GM21717 (cell line): ENCODE results near the gene OPTC.

Source experiments
- ATAC-seq: cut with Tn5 transposase; IDR thresholded peaks from one replicate; pipeline ENCODE4 v1.9.1; 2021; ENCODE audit warnings: mild to moderate bottlenecking, moderate library complexity; ENCODE audit not compliant: unreplicated experiment

Gene OPTC

GRCh38 chr1:203534012-203534411 lies 40.1 kb downstream of the OPTC start:
- no peak for ATAC-seq

- ATAC-seq: no peak
These were observed 40.6 kb downstream of the OPTC start for GRCh38 chr1:203534526-203534925.

DNA sequence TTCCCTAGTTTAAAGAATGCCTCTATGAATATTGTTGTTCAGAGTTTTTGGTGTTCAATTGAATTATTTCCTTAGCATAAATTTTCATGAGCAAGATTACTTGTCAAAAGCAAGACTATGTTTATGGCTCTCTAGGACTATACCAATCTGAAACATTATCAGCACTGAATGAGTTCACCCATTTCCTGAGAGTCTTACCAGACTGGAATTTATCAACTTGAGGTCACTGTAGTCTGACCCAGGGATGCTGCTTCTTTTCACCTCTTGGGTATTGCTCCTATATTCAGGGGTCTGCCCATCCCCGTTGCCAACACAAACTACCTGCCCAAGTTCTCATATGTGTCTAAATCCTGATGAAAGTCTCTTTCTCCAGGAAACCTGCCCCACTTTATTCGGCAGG lies 42.6 kb downstream of the OPTC start:
- no peak for ATAC-seq

- no peak for ATAC-seq
These were observed 43.1 kb downstream of the OPTC start for GRCh38 chr1:203536980-203537455.

DNA sequence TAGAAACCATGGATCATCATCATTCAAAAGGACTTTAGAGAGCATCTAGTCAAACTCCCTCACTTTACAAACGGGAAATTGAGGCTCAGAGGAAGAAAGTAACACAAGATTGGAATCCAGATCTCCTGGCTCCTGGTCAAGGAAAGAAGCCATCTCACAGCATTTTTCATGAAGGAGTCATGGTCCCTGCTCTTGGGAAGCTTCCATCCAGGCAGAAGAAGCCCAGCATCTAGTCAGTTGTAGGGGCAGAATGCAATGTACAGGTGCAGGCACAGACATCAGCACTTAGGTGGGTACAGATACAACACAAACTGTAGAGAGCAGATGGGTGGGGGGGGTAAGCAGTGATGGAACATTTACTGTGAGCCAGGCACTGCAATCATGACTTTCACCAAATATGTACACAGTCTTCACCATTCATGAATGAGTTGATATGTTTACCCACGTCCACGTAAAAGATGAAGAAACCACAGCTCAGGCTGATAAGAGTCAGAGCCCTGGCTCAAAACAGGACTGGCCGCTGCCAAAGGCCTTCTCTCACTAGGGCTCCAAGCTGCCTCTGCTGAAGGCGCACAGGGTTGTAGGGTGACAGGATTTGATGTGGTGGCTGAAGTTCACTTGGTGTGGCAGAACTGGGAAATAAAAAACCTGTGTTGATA lies 44.0 kb downstream of the OPTC start:
- no peak for ATAC-seq

DNA sequence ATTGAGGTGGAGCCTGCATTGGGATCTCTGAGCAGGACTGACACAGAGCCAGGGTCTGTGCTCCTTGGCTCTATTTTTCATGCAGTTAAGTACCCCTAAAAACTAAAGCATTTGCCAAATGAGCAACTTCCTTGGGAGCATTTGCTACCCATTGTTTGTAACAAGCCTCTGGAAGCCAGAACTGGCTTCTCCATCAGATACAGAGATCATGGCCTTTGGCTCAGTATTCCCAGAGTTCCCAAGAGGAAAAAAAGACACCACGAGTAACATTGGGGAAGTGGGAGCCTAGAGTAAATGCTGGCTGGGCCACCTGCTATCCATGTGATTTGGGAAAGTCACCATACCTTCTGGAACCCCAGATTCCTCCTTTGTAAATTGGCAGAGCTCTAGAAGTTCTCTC lies 44.8 kb downstream of the OPTC start:
- no peak for ATAC-seq

DNA sequence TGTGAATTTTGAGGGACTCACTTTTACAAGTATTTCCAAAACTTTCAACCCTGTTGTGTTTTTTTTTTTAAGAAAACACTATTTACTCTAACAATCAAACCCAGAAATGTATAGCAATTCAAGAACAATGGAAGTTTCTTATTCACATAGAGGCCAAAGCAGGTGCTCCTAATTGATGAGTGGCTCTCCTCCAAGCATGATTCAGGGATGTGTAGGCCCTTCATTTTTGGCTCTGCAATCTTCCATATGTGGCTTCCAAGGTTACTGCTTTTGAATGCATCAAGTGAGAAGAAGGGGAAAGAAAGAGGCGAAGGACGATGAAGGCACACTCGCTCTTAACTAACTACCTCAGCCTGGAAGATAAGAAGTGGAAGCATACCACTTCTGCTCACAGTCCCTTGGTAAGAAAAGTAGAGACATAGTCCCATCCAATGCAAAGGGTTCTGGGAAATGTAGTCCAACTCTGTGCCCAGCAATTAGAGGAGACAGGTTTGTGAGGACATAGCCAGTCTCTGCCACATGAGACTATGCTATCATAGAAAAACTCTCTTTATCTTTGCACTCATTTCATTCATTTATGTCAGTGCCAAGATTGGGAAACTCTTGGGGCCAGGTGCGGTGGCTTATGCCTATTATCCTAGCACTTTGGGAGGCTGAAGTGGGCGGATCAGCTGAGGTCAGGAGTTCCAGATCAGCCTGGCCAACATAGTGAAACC lies 46.0 kb downstream of the OPTC start:
- no peak for ATAC-seq

DNA sequence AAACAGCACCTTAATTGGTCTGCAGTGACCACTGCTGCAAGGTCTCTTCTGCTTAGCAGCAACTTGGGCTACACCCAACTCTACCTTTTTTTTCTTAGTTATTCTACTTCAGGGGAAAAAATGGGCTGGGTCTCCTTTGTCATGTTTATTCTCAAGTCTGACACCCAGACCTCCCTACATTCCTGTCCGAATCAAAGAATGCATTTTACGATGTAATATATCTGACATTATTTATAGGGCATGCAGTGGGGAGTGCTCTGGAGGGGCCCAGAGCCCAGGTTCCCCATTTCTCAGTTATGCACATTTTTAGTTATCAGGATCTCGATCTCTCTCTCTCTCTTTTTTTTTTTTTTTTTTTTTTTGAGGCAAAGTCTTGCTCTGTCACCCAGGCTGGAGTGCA lies 50.5 kb downstream of the OPTC start:
- ATAC-seq: no peak

DNA sequence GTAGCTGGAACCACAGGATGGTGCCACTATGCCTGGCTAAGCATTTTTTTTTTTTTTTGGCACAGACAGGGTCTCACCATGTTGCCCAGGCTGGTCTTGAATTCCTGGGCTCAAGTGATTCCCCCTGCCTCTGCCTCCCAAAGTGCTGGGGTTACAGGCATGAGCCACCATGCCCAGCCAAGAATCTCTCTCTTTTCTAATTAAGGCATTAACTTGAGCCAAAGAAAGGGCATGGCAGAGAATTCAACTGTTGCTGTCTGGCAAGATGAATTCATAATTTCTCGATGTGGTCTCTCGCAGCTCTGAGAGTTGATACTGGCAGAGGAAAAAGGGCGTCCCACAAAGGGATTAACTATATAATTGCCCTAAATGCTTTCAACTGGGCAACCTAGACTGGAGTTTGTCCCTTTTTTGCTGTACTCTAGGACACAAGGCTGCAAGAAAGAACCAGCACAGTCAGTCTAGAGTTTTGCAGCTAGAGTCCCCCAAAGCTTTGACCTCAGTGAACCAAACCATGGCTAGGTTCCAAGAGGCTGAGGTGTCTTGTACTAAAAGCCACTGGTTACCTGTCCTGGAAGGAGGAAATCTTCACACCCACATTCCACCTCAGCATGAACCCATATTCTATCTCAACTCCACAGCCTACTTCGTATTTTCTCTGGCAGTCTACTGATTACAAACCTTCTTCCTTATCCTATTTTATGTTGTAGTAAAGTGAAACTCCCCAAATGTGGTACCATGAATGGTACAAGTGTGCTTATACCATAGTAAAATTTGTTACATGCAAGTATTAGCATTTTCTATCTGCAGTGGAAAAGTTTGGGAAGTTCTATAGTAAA lies 51.2 kb downstream of the OPTC start:
- ATAC-seq: no peak

DNA sequence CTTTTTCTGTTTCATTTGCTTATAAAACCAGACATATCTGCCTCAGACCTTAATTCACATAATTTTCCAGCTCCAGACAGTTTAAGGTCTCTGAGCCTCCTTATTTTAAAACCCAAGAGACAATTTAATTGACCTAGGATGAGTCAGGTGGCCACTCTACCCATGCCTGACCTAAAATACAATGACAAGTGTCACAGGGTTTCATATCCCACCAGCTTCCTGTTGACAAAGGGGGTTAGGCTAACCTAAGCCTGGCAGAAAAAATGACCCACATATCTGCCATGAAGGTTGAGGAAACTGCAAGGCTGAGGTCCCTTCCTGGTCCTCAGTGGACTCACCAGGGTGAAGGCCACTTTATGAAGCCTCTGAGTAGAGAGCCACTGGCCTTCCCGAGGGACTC lies 52.3 kb downstream of the OPTC start:
- no peak for ATAC-seq

DNA sequence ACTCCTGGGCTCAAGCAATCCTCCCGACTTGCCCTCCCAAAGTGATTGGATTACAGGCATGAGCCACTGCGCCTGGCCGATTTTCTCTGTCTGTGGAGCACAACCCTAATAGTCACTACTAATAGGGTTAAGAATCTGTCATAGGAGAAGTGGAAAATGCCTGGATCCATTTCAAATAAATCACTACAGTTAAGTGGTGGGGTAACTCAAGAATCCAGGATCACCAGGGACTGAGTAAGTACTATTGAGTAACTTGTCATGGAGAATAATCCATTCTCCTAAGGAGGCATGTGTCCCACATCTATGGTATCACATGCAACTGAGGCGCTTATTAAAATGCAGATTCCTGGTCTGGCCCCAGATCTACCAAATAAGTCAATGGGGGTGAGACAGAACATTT lies 53.2 kb downstream of the OPTC start:
- ATAC-seq: no peak

DNA sequence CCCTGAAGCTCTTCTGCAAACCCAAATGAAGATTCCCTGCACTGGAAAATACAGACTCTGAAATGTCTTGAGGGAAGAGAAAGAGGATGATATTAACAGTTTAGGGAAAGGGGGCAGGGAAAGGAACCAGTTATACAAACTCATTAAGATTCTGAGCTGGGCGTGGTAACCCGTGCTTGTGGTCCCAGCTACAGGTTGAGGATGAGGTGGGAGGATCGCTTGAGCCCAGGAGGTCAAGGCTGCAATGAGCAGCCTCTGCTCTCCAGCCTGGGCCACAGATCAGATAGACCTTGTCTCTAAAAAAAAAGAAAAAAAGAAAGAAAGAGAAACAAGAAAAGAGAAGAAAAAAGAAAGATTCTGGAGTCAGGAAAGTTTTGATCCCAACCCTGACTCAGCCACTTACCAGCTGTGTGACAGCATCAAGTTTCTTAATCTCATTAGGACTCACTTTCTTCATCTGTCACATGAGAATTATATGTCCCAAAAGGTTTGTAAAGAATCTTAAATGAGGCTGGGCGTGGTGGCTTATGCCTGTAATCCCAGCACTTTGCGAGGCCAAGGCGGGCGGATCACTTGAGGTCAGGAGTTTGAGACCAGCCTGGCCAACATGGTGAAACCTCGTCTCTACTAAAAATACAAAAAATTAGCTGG lies 53.9 kb downstream of the OPTC start:
- ATAC-seq: no peak

DNA sequence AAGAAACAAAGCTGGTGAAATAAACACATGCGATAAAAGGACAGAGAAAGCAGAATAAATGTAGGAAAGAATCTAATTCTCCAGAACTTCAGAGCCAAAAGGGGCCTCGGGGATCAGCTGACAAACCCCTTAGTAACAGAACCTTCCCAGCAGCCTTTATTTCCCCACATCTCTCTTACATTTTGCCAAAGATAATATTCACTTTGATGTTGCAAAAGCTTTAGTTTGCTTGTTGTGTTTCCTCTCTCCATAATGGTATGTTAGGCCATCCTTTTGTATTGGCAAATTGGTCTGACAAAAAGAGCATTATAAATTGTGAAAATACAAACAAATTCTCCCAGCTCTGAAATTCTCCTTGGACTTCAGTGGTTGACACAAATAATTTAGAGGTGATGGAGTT lies 54.9 kb downstream of the OPTC start:
- ATAC-seq: no peak

DNA sequence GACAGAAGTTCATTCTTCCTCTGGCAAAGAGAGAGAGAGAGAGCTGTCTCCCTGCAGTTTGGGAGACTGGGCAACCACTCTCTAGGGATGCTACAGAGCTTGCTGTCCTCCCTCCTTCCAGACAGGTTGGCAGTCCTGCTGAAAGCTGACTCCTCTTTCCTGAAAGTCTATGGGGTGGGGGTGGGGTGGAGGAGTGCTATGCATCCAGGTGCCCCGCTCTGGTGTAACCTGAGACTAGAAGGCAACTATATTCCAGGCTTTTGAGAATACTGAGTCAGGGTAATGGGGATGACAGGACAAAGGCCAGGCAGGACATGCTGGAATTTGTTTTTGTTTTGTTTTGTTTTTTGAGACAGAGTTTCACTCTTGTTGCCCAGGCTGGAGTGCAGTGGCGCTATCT lies 55.4 kb downstream of the OPTC start:
- ATAC-seq: no peak

GRCh38 chr1:203550846-203551245 lies 56.9 kb downstream of the OPTC start:
- no peak for ATAC-seq

- no peak for ATAC-seq
These were observed 57.6 kb downstream of the OPTC start for GRCh38 chr1:203551550-203551949.

GRCh38 chr1:203553496-203553895 lies 59.5 kb downstream of the OPTC start:
- no peak for ATAC-seq

DNA sequence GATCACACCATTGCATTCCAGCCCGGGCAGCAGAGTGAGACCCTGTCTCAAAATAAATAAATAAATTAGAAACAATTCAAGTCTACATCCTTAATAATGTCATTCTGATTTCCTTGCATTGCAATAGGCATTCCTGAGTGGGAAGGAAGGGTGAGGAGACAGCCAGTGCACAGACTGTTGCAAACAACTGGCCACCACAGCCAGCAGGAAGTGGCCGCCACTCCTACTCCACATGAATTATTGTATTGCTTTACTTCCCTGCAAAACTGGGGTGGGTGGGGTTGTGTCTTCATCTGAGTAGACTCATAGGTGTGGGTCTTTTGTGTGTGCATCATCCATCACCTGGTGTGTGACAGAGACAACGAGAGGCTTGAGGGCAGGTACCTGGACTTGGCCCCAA lies 60.1 kb downstream of the OPTC start:
- no peak for ATAC-seq

DNA sequence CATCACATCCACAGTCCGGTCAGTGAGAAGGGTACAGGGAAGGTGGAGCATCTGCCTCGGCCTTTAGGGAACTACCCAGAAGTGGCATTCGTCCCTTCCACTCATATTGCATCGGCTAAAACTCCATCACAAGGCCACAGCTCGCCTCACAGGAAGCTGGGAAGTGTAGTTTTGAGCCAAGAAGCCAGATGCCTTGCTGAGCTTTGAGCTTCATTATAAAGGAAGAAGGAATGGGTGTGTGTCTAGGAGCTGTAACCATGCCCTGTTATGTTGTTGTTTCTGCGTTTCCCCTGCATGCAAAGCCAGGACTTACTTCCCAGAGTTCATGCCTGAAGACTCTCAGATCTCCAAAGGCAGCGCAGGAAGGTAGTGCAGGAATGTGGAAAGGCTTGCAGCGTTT lies 61.1 kb downstream of the OPTC start:
- no peak for ATAC-seq

- ATAC-seq: no peak
These were observed 61.6 kb downstream of the OPTC start for GRCh38 chr1:203555511-203556046.
